Cardiac muscle cell (in vitro differentiated cells and primary cell): Measurements from ENCODE around the gene CDC37L1. TPM values are rescaled to one million over a fixed set of nuclear protein-coding genes. Genes with fewer than 3 reads are reported as not detected.

Experiments
- DNase-seq, 2 donors: peaks; one replicate each; pipeline versions ENCODE4 v3.0.0 to v3.0.0-alpha.2; 2010 to 2017; ENCODE audit warnings: low read depth in 1 of 2, low spot score in 1 of 2
- H3K27ac ChIP-seq: fragments of 200-600 bp; sonication (generic); 2 replicates; pipeline ENCODE4 v1.5.1; 2016
- H3K27me3 ChIP-seq: fragments of 200-600 bp; sonication (generic); 2 replicates; pipeline ENCODE4 v1.6.0; 2016; ENCODE audit warnings: control low read depth
- H3K36me3 ChIP-seq: fragments of 200-600 bp; sonication (generic); 2 replicates; pipeline ENCODE4 v1.5.1; 2016; ENCODE audit warnings: control low read depth
- H3K4me1 ChIP-seq: fragments of 200-600 bp; sonication (generic); 2 replicates; pipeline ENCODE4 v1.8.1; 2017; ENCODE audit warnings: low read depth, mild to moderate bottlenecking, mixed run types
- H3K4me3 ChIP-seq: fragments of 200-600 bp; sonication (generic); 2 replicates; pipeline ENCODE4 v1.5.1; 2016; ENCODE audit warnings: mild to moderate bottlenecking
- H3K9me3 ChIP-seq: fragments of 200-600 bp; sonication (generic); 2 replicates; pipeline ENCODE4 v1.5.1; 2017; ENCODE audit warnings: low read depth, mild to moderate bottlenecking, control low read depth
- polyA plus RNA-seq: library from polyadenylated mRNA; unstranded; fragments of >200 nt; fragmentation: Nextera tagmentation; extraction: Ambion mirVana; gene quantifications from 2 replicates; pipeline ENCODE4 v1.2.1, GENCODE V29; 2016
- total RNA-seq: library from RNA; depleted of rRNA; stranded (reverse); fragments of >200 nt; gene quantifications from 2 replicates; pipeline ENCODE4 v1.2.3, GENCODE V29; 2016
- TF ChIP-seq, protein P1 (sequence below): IDR thresholded peaks from 2 replicates; pipeline ENCODE4 v1.5.1; 2012; ENCODE audit warnings: low read depth, mild to moderate bottlenecking, low read length

CDC37L1 gene
- total and polyA plus RNA-seq, 2 experiments from 2014 or later: 19.6 to 39.2 TPM

DNA sequence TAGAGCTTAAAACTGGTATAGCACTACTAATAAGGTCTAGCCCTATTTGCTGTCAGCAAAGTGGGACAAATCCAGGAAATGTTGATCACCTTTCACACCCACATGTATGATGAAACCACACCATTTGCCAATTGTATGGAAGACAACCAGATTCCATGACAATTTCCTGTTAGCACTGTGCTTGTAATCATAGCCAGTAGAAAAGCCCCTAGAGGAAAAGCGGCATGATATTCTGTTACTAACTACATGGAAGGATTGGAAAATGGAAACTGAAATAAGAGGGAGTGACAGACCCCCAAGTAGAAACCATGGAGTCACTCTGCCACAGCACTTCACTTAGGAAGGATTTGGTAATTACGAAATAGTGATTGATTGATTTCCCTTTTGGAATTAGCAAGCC lies 14.0 kb upstream of the CDC37L1 start:
- H3K36me3 ChIP-seq: no peaks in the 10 kb centered on the region
- DNase-seq: peak in 1 of 2 donors; percentile 75
- no peaks in the 10 kb centered on the region for H3K9me3 ChIP-seq
- peaks cover 11% of the 10 kb centered on the region for H3K4me1 ChIP-seq
- no peak overlapping the region for H3K4me3 ChIP-seq
- TF ChIP-seq, protein P1, sequence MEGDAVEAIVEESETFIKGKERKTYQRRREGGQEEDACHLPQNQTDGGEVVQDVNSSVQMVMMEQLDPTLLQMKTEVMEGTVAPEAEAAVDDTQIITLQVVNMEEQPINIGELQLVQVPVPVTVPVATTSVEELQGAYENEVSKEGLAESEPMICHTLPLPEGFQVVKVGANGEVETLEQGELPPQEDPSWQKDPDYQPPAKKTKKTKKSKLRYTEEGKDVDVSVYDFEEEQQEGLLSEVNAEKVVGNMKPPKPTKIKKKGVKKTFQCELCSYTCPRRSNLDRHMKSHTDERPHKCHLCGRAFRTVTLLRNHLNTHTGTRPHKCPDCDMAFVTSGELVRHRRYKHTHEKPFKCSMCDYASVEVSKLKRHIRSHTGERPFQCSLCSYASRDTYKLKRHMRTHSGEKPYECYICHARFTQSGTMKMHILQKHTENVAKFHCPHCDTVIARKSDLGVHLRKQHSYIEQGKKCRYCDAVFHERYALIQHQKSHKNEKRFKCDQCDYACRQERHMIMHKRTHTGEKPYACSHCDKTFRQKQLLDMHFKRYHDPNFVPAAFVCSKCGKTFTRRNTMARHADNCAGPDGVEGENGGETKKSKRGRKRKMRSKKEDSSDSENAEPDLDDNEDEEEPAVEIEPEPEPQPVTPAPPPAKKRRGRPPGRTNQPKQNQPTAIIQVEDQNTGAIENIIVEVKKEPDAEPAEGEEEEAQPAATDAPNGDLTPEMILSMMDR: no peak
- peaks cover 7% of the 10 kb centered on the region for H3K27me3 ChIP-seq
- H3K27ac ChIP-seq: no peak overlapping the region

DNA sequence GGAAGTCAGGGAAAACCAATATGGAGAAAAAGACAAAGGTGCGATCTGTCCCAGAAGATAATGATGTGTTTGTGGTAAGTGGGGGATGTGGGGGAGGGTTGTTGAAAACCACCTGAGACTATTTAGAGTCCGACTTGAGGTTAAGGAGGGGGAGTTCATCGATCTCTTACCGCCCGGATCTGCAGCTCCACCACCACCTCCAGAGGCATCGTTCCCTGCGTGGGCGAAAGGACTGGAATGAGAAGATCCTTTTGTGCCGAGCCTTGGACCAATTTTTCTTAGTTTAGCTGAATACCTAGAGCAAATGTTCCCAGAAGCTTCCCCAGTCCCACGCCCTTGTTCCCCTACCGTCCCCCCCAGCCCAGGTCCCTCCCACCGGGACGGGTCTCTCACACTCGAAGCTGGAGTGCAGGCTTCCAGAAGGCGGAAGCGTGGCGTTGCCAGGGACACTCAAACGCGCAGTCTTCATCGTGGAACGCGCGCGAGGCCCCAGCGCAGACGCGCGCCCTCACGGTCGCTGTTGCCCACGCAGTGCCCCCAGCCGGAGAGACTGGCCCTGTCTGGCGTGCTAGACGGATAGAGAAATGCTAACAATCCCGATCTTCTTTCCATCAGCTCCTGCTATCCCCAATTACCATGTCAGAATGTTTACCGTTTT lies 13.2 kb upstream of the CDC37L1 start, which contains the start of gene SPATA6L:
Gene SPATA6L, minus strand, starts transcription at position 439 of the 658 bp plus-strand sequence. Its CDS starts 230 bp downstream, at position 209.
- no peaks in the 10 kb centered on the region for H3K36me3 ChIP-seq
- H3K27ac ChIP-seq: no peak within 1 kb of the TSS
- peak; percentile 61 to 66 for DNase-seq
- no peaks in the 10 kb centered on the region for H3K9me3 ChIP-seq
- H3K4me3 ChIP-seq: peak within 1 kb of the TSS; percentile 28
- H3K4me1 ChIP-seq: peaks cover 11% of the 10 kb centered on the region
- peaks cover 7% of the 10 kb centered on the region for H3K27me3 ChIP-seq
- TF ChIP-seq, protein P1: peak; percentile 35

DNA sequence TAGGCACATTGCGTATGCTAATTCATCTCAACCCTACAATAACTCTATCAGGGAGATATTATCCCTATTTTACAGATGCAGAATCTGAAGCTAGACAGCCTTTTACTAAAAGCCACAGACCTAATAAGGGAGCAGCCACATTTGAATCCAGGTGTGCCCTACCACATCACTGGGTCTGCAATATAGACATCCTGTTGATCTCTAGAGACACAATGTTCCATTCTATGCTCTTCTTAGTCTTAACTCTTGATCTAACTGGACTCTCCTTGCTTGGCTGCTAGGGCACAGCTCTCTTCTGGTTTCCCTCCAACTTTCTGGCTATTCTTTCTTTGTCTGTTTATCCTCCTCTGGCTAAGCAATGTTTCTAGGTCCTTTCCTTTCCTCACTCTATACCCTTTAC lies 11.7 kb upstream of the CDC37L1 start:
- DNase-seq: no peak
- Histone ChIP-seq H3K4me3 (no peak overlapping the region), H3K27ac (no peak overlapping the region), H3K27me3 (peaks cover 7% of the 10 kb centered on the region), H3K4me1 (peaks cover 11% of the 10 kb centered on the region), H3K9me3 (no peaks in the 10 kb centered on the region), H3K36me3 (no peaks in the 10 kb centered on the region)
- TF ChIP-seq, protein P1: no peak

DNA sequence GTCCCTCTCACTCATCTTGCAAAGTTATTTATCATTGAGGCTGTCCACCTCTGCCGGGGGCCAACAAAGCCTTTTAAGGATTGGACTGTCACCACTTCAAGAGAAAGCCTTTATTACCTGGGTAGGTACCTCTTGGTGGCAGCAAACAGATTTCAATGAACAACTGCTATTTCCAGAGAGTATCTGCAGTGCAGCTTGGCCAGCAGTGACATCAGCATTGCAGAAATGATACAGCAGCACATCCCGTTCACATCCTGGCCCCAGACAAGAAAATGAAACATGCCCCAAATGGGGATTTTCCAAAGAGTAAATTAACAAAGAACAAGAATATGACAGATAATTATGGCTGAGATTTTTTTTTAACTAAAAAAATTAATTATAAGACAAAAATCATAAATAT lies 10.8 kb upstream of the CDC37L1 start:
- H3K4me1 ChIP-seq: peaks cover 5% of the 10 kb centered on the region
- H3K9me3 ChIP-seq: no peaks in the 10 kb centered on the region
- H3K36me3 ChIP-seq: no peaks in the 10 kb centered on the region
- no peak overlapping the region for H3K4me3 ChIP-seq
- peaks cover 7% of the 10 kb centered on the region for H3K27me3 ChIP-seq
- no peak overlapping the region for H3K27ac ChIP-seq
- TF ChIP-seq, protein P1: no peak
- no peak for DNase-seq

DNA sequence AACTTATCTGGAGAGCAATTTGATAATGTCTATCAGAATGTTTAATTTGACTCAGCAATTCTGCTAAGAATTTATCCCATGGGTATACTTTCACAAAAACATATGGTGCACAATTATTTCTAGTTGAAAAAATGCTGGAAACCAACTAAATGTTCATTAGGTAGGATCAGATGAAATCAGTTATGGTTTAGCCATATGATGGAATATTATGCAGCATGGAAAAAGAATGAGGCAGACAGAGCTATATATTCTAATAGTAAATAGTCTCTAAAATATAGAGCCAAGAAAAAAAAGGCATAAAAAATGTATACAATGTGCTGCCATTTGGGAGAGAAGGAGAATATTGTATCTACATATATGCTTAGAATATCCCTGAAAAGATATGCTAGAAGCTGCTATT lies 9.5 kb upstream of the CDC37L1 start:
- Histone ChIP-seq H3K36me3 (no peaks in the 10 kb centered on the region), H3K27me3 (peaks cover 7% of the 10 kb centered on the region)

More for the DNA sequence above, 9.5 kb upstream of the CDC37L1 start:
- DNase-seq: no peak
- Histone ChIP-seq H3K4me3 (no peak overlapping the region), H3K27ac (no peak overlapping the region), H3K4me1 (no peaks in the 10 kb centered on the region), H3K9me3 (no peaks in the 10 kb centered on the region)
- TF ChIP-seq, protein P1: no peak
